Measurements from ENCODE around the gene CRX. TPM values are rescaled to one million over a fixed set of nuclear protein-coding genes. Genes with fewer than 3 reads are reported as not detected.
A peak's percentile ranks its signal among the peaks of the same experiment; 100 is the strongest.
"Not testable (repeated sequence)": the region's sequence is repeated elsewhere in the genome, so short reads cannot be mapped to it uniquely, and the experiment has no call there.

Gene CRX
- total and polyA plus RNA-seq, 2 experiments from 2014 or later: not detected

DNA sequence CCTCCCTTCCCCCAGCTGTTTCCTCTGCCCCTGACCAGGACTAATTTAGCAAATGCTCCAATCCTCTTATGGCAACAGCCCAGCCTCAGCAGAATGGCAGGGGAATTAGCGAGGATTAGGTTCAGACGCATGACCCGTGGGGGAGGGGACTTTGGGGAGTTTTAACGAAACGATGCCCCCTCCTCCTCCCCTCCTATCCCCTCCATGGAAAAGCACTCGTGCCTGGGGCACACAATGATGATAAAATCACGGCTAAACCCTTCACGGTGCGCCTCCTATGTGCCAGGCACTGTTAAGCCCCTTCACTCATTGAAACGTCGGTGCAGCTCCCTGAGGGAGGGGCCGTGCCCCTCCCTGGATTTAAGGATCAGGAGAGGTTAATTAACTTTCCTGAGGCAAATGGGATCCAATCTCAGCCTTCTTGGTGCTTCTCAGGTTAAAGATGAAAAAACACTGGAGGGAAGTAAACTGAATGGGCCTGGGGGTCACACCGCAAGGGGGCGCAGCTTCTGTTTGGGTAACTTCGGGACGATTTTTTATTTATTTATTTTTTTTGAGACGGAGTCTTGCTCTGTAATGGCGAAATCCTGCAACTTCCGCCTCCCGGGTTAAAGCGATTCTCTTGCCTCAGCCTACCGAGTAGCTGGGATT lies 27.2 kb downstream of the CRX start:
- Histone ChIP-seq H3K27me3 (replicated peaks; ENCODE audit: insufficient read depth) (peaks cover 48% of the 10 kb centered on the region), H3K36me3 (ENCODE audit: low read depth) (no peaks in the 10 kb centered on the region), H2AFZ (0 out of 2 replicates have a peak overlapping the region, but pooled peaks have one; percentile 33), H3K9me3 (ENCODE audit: low read depth) (no peaks in the 10 kb centered on the region), H3K79me2 (ENCODE audit: insufficient read depth) (no peaks in the 10 kb centered on the region), H3K9me2 (ENCODE audit: insufficient read depth) (no peaks in the 10 kb centered on the region), H3K4me3 (no peak overlapping the region), H3K9ac (no peak overlapping the region), H3F3A (ENCODE audit: insufficient read depth) (no peaks in the 10 kb centered on the region), H4K20me1 (ENCODE audit: insufficient read depth) (no peaks in the 10 kb centered on the region), H3K4me2 (ENCODE audit: unreplicated experiment) (no peak overlapping the region), H3K27ac (no peak overlapping the region), H3K4me1 (ENCODE audit: insufficient read depth) (no peaks in the 10 kb centered on the region)
- peak; percentile 39 for DNase-seq
- in situ Hi-C loops (cut with MboI): no loop called here
- no peak for TF ChIP-seq EZH2phosphoT487 (IDR thresholded peaks at IDR 0.05; ENCODE audit: insufficient read depth, low read depth)
- peak; percentile 40 for TF ChIP-seq EZH2 (IDR thresholded peaks at IDR 0.05; ENCODE audit: insufficient read depth, poor library complexity, severe bottlenecking)
- WGBS, 2 experiments (ENCODE audit: low coverage in 1 of 2, low lambda C conversion rate in 2 of 2, missing lambda C conversion rate in 2 of 2): 1 to 2% methylated on average over 22 of the region's 22 CpGs

GRCh38 chr19:47853003-47853402 lies 31.3 kb downstream of the CRX start:
- no peak for DNase-seq
- TF ChIP-seq EZH2phosphoT487 (IDR thresholded peaks at IDR 0.05; ENCODE audit: insufficient read depth, low read depth) (no peak), EZH2 (IDR thresholded peaks at IDR 0.05; ENCODE audit: insufficient read depth, poor library complexity, severe bottlenecking) (no peak)
- no peak overlapping the region for H2AFZ ChIP-seq
- no peak overlapping the region for H3K4me3 ChIP-seq
- no peak overlapping the region for H3K9ac ChIP-seq
- no peak overlapping the region for H3K27ac ChIP-seq
- no peaks in the 10 kb centered on the region for H3K9me2 ChIP-seq (ENCODE audit: insufficient read depth)
- whole genome bisulfite sequencing, 2 experiments (ENCODE audit: low coverage in 1 of 2, low lambda C conversion rate in 2 of 2, missing lambda C conversion rate in 2 of 2): 40 to 42% methylated on average over 5 of the region's 5 CpGs
- H3K4me2 ChIP-seq (ENCODE audit: unreplicated experiment): no peak overlapping the region
- no peaks in the 10 kb centered on the region for H3K79me2 ChIP-seq (ENCODE audit: insufficient read depth)
- in situ Hi-C loops (cut with MboI): no loop called here
- H3F3A ChIP-seq (ENCODE audit: insufficient read depth): no peaks in the 10 kb centered on the region
- H4K20me1 ChIP-seq (ENCODE audit: insufficient read depth): no peaks in the 10 kb centered on the region
- H3K27me3 ChIP-seq (replicated peaks; ENCODE audit: insufficient read depth): peaks cover 66% of the 10 kb centered on the region
- no peaks in the 10 kb centered on the region for H3K36me3 ChIP-seq (ENCODE audit: low read depth)
- no peaks in the 10 kb centered on the region for H3K4me1 ChIP-seq (ENCODE audit: insufficient read depth)
- H3K9me3 ChIP-seq (ENCODE audit: low read depth): no peaks in the 10 kb centered on the region

DNA sequence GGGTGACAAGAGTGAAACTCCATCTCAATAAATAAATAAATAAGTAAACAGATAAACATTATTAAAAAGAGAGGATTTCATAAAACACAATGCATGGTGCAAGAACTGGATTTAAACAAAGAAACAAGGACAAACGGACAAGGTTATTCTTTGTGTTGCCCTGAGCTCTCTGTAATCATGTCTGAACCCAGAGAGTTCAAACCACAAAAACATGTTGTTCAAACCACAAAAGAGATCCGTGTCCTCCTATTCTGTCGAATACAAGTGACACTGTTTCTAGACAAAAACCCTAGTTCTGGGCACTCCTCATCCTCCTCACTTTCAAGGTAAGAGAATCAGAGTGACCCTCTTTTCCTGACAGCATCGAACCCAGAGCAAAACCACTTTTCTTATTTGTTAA lies 32.7 kb downstream of the CRX start:
- no peaks in the 10 kb centered on the region for H3F3A ChIP-seq (ENCODE audit: insufficient read depth)
- H3K9ac ChIP-seq: no peak overlapping the region
- peaks cover 52% of the 10 kb centered on the region for H3K27me3 ChIP-seq (replicated peaks; ENCODE audit: insufficient read depth)
- TF ChIP-seq EZH2 (IDR thresholded peaks at IDR 0.05; ENCODE audit: insufficient read depth, poor library complexity, severe bottlenecking) (no peak), EZH2phosphoT487 (IDR thresholded peaks at IDR 0.05; ENCODE audit: insufficient read depth, low read depth) (no peak)
- H3K36me3 ChIP-seq (ENCODE audit: low read depth): no peaks in the 10 kb centered on the region
- in situ Hi-C loops (cut with MboI): no loop called here
- H3K4me3 ChIP-seq: no peak overlapping the region
- H2AFZ ChIP-seq: no peak overlapping the region
- DNase-seq: no peak
- no peaks in the 10 kb centered on the region for H3K79me2 ChIP-seq (ENCODE audit: insufficient read depth)
- H3K9me3 ChIP-seq (ENCODE audit: low read depth): no peaks in the 10 kb centered on the region
- no peak overlapping the region for H3K27ac ChIP-seq
- H3K9me2 ChIP-seq (ENCODE audit: insufficient read depth): no peaks in the 10 kb centered on the region
- WGBS, 2 experiments (ENCODE audit: low coverage in 1 of 2, low lambda C conversion rate in 2 of 2, missing lambda C conversion rate in 2 of 2): 45 to 46% methylated on average over 4 of the region's 4 CpGs
- H3K4me2 ChIP-seq (ENCODE audit: unreplicated experiment): no peak overlapping the region
- H3K4me1 ChIP-seq (ENCODE audit: insufficient read depth): no peaks in the 10 kb centered on the region
- no peaks in the 10 kb centered on the region for H4K20me1 ChIP-seq (ENCODE audit: insufficient read depth)

DNA sequence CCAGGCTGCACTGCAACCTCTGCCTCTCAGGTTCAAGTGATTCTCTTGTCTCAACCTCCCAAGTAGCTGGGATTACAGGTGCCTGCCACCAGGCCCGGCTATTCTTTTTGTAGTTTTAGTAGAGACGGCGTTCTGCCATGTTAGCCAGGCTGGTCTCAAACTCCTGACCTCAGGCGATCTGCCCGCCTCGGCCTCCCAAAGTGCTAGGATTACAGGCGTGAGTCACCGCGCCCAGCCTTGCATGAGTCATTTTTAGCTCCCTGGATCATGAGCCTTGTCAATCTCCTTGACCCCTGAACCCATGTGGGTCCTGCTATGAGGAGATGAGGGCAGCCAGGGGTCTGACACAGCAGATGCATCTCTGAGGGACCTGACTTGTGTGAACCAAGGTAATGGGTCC lies 36.5 kb downstream of the CRX start:
- H3K79me2 ChIP-seq (ENCODE audit: insufficient read depth); H4K20me1 ChIP-seq (ENCODE audit: insufficient read depth); H3K27ac ChIP-seq; H3K9me3 ChIP-seq (ENCODE audit: low read depth); H3K9me2 ChIP-seq (ENCODE audit: insufficient read depth); H3K4me2 ChIP-seq (ENCODE audit: unreplicated experiment); H3K4me1 ChIP-seq (ENCODE audit: insufficient read depth); H3K9ac ChIP-seq; H3K36me3 ChIP-seq (ENCODE audit: low read depth); in situ Hi-C loops (cut with MboI); H3F3A ChIP-seq (ENCODE audit: insufficient read depth); H3K4me3 ChIP-seq; H2AFZ ChIP-seq: not testable (repeated sequence)
- peak; percentile 20 for DNase-seq
- WGBS, 2 experiments (ENCODE audit: low coverage in 1 of 2, low lambda C conversion rate in 2 of 2, missing lambda C conversion rate in 2 of 2): 61 to 62% methylated on average over 9 of the region's 9 CpGs
- H3K27me3 ChIP-seq (replicated peaks; ENCODE audit: insufficient read depth): peaks cover 22% of the 10 kb centered on the region

DNA sequence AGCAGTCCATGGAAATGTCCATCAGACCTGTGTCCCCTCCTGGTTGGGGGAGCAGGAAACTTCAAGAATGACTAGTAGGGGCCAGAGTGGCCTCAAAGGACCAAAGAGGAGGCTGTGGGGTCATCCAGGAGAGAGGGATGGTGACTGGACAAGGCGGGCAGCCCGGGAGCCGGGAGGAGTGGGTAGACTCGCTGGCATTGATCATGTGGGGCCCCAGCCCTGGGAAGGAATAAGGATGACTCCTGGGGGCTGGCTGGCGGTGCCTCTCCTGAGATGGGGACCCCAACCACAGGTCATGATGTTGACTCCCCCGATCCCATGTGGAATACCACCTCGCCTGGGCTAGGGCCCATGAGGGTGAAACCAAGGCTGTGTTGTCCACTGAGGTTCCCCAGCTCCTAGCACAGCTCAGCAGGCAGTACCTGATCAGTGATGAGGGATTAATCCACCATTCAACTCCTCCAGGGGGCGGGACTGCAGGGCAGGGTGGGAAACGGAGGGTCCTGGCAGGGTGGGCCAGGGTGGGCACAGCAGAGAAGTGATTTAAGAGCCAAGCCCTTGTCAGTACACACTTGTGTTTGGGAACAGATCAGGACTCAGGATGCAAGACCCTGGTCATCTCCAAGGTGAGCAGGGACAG lies 37.0 kb downstream of the CRX start, which contains the start of gene TPRX2:
TPRX2 (plus strand) TSS at position 590 of the 640 bp plus-strand sequence; CDS start at position 602, 12 bp downstream.
- H3K9ac ChIP-seq; H3F3A ChIP-seq (ENCODE audit: insufficient read depth); H3K79me2 ChIP-seq (ENCODE audit: insufficient read depth); H4K20me1 ChIP-seq (ENCODE audit: insufficient read depth); H3K4me3 ChIP-seq; H3K27ac ChIP-seq; in situ Hi-C loops (cut with MboI); H3K9me3 ChIP-seq (ENCODE audit: low read depth); H3K4me2 ChIP-seq (ENCODE audit: unreplicated experiment); H3K9me2 ChIP-seq (ENCODE audit: insufficient read depth); H3K4me1 ChIP-seq (ENCODE audit: insufficient read depth); DNase-seq; H2AFZ ChIP-seq; H3K36me3 ChIP-seq (ENCODE audit: low read depth): not testable (repeated sequence)
- 62 to 67% methylated on average over 9 of the region's 9 CpGs for WGBS, 2 experiments (ENCODE audit: low coverage in 1 of 2, low lambda C conversion rate in 2 of 2, missing lambda C conversion rate in 2 of 2)
- H3K27me3 ChIP-seq (replicated peaks; ENCODE audit: insufficient read depth): peaks cover 22% of the 10 kb centered on the region

DNA sequence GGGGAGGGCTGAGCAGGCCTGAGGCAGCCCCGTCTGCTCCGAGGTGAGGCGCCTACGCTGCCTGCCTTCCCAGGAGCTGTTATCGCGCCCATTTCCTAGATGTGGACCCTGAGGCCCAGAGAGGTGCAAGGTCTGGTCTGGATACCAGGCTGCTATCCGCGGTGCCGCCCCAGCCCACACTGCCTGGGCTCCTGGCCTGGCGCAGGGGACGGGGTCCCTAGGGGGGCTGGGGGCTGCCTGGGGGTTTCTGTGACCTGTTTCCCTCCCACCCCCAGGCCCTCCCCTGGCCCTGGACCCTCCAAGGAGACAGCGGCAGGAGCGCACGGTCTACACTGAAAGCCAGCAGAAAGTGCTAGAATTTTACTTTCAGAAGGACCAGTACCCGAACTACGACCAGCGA lies 38.1 kb downstream of the CRX start:
- 84% methylated on average over 9 of the region's 17 CpGs; no CpG with 5 or more reads in 1 of the 2 experiments for WGBS, 2 experiments (ENCODE audit: low coverage in 1 of 2, low lambda C conversion rate in 2 of 2, missing lambda C conversion rate in 2 of 2)
- H3K79me2 ChIP-seq (ENCODE audit: insufficient read depth); H3K9me2 ChIP-seq (ENCODE audit: insufficient read depth); H3K4me3 ChIP-seq; H3K36me3 ChIP-seq (ENCODE audit: low read depth); H2AFZ ChIP-seq; DNase-seq; H3K9me3 ChIP-seq (ENCODE audit: low read depth); H3K9ac ChIP-seq; in situ Hi-C loops (cut with MboI); H3F3A ChIP-seq (ENCODE audit: insufficient read depth); H4K20me1 ChIP-seq (ENCODE audit: insufficient read depth); H3K4me2 ChIP-seq (ENCODE audit: unreplicated experiment); H3K27ac ChIP-seq; H3K4me1 ChIP-seq (ENCODE audit: insufficient read depth): not testable (repeated sequence)
- peaks cover 15% of the 10 kb centered on the region; the same call in 1 of the 2 replicates for H3K27me3 ChIP-seq (replicated peaks; ENCODE audit: insufficient read depth)

All from GM23248 (cell line).